GM21529 (cell line): ENCODE results near the gene ARHGEF28.

ENCODE experiments used
- ATAC-seq: cut with Tn5 transposase; IDR thresholded peaks from one replicate; pipeline ENCODE4 v1.9.1; 2021; ENCODE audit not compliant: unreplicated experiment

ARHGEF28 gene

DNA sequence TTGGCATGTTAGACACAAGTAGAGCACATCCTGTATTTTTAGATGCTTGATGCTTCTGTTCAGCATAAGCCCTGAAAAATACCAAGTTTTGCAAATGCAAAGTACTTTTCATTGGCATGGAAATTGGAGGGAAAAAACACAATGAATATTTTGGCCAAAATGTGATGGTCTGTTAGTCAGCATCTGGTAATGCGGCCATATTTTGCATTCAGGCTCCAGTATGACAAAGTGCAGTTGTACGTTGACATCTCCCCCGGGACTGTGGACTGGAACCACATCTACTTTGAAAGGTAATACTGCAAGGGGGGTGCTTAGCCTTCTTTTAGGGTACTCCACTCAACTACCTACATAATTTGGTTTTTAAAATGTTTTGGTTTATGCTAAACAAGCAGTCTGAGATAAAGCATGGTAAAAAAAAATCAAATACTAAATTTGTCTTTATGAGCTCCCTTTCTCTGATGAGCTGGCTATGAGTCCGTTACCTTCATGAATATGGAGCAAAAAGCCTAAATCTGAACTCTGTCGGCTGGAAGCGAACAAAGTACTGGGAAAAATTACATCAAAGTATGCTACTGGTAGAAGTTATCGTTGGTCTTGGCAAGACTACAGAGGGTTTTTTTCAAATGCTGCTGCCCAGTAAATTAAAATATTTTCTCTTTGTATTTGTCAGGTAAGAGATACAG, 297.0 kb downstream of the ARHGEF28 start:
- no peak for ATAC-seq

- ATAC-seq: no peak
Observed at GRCh38 chr5:73928476-73929070, 302.6 kb downstream of the ARHGEF28 start.

DNA sequence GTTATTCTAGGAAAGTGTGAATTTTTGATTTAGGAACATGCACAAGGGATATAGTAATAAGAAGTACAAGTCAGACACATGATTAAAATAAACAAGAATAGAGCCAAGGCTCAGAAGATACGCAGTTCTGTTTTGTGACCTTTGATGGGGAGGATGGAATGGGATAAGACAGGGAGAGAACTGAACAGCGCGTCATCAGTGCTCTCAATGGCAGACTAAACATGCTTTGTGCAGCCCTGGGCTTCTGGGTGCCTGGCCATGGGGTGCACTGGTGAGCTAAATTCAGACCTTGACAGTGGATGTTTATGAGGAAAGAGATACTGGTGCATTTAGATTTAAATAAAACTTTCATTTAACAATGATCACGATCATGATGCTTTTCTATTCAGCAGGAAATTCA, 309.7 kb downstream of the ARHGEF28 start:
- ATAC-seq: no peak

DNA sequence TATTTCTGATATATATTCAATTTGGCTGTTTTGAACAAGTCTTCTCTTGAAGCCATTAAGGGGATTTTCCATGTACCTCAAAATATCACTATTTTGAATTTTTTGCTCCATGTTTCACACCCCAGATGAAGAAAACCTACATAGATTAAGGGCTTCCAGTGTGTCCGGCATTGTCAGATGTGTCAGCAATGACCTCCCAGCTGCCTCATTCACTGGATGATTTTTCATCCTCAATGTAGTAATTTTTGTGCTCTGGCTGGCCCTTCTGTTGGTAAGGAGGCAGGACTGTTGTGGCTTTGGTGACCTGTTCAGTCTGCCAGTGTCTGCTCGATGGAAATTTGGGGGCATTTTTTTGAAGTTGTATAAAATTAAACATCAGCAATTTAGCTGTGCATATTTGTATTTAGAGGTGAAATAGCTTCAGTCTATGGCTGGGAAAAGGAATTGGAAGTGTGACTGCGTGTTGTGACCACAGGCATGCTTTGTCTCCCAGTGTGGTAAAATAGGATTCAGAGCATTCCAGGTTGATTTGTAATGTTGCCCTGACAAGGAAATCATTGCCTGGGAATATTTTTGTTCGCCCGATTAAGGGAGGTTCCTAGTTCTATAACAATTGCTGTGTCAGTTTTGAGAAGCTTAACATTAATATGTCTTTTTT, 312.4 kb downstream of the ARHGEF28 start:
- no peak for ATAC-seq

DNA sequence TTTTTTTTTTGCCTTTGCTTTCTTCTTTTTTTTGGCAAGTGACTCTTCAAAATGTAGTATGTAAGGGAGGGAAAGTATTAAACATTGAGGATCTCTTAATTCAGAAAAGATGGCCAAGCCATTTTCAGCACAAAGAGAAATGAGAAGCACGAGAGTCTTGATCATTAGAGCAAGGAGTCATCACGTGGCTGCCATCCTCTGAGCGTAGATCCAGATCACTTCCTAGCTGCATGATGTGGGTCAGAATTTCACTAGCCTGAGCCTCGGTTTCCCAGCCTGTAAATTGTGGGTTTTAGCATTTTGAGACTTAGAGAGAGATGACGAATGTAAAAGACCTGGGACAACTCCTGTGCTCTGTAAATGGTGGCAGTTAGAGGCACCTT, 312.9 kb downstream of the ARHGEF28 start:
- no peak for ATAC-seq

- no peak for ATAC-seq
Observed at GRCh38 chr5:73939557-73939956, 313.6 kb downstream of the ARHGEF28 start.

- ATAC-seq: no peak
Observed at GRCh38 chr5:73940026-73940425, 314.0 kb downstream of the ARHGEF28 start.

- ATAC-seq: no peak
Observed at GRCh38 chr5:73940801-73941200, 314.8 kb downstream of the ARHGEF28 start.

- no peak for ATAC-seq
Observed at GRCh38 chr5:73942783-73943182, 316.8 kb downstream of the ARHGEF28 start.

GRCh38 chr5:73943397-73943796, 317.4 kb downstream of the ARHGEF28 start:
- no peak for ATAC-seq

GRCh38 chr5:73944581-73944980, 318.6 kb downstream of the ARHGEF28 start:
- no peak for ATAC-seq

DNA sequence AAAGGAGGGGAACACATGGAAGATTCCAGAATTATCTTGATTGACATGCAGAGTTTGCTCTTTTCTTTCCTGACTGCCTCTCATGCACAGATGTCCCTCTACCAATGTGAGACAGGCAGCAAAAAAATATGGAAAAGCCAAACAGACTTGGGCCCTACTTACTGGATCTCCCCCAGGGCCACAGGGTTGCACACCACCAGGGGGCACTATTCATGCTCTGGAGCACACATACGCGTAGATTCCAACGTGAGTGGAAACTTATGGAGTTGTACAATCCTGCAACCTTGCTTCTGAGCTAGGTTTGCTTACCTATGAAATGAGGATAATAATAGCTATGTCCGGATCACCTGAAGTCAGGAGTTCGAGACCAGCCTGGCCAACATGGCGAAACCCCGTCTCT, 319.5 kb downstream of the ARHGEF28 start:
- ATAC-seq: no peak

DNA sequence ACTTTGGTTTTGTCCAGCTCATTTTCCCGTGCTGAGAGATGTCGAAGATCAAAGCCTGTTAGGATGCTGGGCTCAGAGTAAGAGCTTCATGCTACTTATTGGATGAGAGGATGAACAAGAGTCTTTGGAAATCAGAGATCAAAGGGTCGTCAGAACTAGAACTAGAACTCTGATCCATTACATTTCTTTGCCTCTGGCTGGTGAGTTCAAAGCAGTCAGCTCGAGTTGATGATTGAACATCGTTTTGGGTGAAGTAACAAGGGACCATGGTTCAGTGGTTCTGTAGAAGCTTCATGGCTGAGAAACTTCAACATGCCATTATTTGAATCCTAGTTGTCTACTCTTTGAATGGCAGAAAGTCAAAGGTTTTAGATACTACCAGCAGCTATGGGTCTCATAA, 320.3 kb downstream of the ARHGEF28 start:
- ATAC-seq: no peak

DNA sequence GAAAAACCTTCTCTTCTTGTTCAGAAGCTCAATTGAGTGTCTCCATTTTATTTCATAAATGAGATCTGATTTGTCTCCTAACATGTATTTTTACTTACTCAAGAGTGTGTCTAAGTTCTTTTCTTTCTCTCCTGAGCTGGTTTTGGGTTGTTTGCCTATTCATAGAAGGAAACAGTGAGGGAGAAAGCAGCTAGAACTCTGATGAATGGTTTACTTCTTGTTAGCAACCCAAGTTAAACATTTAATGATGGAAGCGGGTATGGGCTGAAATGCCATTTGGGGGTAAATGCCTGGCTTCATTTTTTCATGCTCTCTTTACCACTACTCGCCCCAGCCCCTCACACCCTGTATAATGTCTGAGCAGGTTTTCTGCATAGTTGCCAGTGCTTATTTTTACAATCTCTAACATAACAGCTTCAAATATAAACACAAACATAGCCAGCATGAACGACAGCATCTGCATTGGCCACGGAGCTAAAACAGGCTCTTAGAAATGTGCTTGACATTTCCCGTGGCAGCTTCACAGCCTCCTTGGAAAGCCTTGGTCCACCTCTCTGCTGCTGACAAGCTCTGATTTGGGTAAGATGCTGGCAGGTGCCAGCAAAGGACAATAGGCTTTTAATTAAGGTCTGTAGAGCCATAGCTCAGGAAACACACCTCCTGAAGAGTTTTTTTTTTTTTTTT, 321.1 kb downstream of the ARHGEF28 start:
- ATAC-seq: no peak

- ATAC-seq: no peak
Observed at GRCh38 chr5:73947906-73948640, 322.1 kb downstream of the ARHGEF28 start.

- no peak for ATAC-seq
Observed at GRCh38 chr5:73948720-73949119, 322.7 kb downstream of the ARHGEF28 start.

GRCh38 chr5:73950441-73950873, 324.5 kb downstream of the ARHGEF28 start:
- ATAC-seq: no peak

DNA sequence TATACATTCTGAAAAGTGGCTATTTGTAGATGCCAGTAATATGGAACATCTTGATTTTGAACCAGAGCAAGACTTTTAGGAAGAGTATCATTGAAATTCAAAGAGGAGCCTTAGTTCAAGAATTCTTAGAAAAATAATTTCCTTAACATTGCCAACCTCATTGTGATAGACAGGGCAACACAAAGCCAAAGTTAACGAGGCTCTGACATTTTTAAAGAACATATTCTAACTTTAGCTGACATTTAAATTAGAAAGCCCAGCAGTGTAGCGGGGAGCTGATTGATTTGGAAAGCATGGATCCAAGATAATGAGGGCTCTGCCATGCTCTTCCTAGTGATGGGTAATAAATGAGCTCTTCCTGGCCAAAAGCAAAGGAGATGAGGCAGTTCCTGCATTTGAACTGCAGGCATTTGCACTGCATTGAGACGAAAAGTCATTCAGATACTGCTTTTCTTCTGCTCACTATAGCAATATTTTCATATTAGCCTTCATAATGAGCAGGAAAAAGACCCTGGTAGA, 325.0 kb downstream of the ARHGEF28 start:
- no peak for ATAC-seq

DNA sequence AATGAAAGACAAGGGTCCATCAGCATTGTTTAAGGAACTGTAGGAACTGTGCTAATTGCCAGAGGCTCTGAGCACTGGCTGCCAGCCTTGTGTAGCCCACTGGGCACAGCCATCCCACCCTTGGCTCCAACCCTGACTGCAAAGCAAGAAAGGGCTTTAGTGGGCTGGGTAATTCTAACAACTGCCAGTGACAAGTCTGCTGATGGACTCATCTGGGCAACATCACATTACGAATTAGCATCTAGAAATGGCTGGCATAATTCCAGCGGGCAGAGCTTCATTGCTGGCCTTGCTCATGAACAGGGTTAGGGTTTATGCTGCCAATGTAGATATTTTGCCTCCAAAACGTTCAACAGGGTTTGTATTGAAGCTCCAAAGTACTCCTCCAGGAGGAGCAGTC, 326.9 kb downstream of the ARHGEF28 start:
- no peak for ATAC-seq

- ATAC-seq: no peak
Observed at GRCh38 chr5:73954381-73954780, 328.4 kb downstream of the ARHGEF28 start.

DNA sequence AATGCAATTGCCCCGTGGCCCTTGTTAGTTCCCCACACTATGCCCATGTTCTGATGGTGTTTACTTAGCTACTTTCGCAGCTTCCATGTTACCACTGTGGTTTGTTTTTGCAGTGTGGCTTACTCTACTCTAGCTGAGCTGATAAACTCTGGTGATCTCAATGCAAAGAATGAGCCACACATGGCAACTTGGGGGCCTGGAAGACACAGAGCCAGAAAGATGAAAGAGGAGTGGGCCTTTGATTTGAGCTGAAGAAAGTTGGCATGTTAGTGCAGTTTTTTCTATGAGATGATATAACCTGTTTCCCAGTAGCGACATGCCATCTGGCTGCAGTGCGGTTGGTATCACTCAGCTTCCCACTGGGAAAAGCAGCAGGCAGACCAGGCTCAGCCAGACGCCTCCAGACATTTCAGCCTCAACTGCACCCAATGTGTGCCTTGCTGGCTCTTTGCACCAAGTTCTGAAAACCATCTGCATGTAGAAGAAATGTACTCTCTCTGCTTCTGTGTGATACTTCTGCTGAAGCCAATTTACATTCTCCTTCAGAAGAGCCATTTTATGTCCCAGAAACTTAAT, 329.4 kb downstream of the ARHGEF28 start:
- no peak for ATAC-seq
